Stimulated activated CD4-positive, alpha-beta T cell treated with anti-CD3 and anti-CD28 coated beads, Interleukin-15, amount 100 ng/mL, for 48 hours (primary cell): ENCODE results near the gene PCSK1.
A peak's percentile ranks its signal among the peaks of the same experiment; 100 is the strongest.

ENCODE experiments used
- DNase-seq, 2 donors: peaks; one replicate each; pipeline ENCODE4 v3.0.0-alpha.2; 2020; ENCODE audit warnings: low read depth in 2 of 2

PCSK1 gene

GRCh38 chr5:96433066-96433447, at the start of gene PCSK1:
Gene PCSK1, minus strand, starts transcription at chr5:96433248. Its CDS starts 206 bp downstream, at chr5:96433042.
- no peak for DNase-seq

- no peak for DNase-seq
These were observed 48.8 kb upstream of the PCSK1 start for GRCh38 chr5:96481867-96482266.

- no peak for DNase-seq
These were observed 48.1 kb upstream of the PCSK1 start for GRCh38 chr5:96481009-96481786.

DNA sequence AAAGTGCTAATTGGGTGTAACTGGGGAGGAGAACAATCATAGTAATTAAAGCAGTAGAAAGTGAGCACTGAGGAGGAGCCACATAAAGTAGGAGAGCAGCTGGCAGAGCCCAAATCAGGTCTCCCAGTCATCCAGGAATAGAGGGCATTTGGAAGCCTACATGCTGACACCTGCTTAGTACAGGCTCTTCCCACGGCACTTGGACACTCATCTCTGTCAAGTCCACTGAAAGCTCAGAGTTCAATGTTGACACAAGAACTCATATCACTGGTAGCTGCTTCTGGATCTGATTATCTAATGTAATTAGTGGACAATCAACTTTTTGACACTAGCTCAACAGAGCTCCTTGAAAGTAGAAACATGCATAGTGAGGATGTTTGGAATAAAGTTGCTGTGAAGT, 45.9 kb upstream of the PCSK1 start:
- DNase-seq, result no peak

GRCh38 chr5:96476654-96477053, 43.6 kb upstream of the PCSK1 start:
- DNase-seq, result no peak

DNA sequence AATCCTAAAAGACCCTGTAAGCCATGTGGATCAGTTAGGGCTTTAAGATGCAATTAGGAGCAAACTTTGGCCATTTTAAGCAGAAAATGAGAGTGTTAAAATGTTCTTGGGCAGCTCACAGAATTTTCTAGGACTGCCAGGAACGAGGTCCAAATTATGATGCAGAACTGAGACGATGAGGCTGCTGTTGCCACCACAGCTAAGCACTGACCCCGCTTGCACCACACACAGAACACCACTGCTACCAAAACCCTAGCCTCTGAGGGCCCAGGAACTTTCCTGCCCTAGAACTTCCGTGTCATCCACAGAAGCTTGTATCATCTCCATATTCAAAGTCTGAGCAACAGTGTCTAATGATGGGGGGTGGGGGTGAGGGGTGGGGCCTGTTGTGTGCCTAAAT, 41.0 kb upstream of the PCSK1 start:
- no peak for DNase-seq

GRCh38 chr5:96473155-96473554, 40.1 kb upstream of the PCSK1 start:
- no peak for DNase-seq

DNA sequence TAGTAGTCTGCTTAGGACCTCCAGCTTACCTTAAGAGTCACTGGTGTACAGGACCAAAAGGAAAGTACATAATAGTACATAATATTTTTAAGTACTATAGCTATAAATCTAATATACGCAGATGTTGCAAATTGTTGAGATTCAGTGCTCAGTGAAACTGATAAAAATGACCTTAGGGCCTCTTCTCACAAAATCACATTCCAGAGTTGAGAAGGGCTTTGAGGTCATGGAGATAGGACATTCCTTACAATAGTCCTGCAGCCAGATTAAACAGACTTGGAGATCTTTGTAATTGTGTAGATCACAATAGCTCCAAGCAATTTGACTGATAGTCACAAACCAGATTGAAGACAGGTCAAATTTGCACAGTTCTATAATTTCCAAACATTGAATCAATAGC, 37.7 kb upstream of the PCSK1 start:
- no peak for DNase-seq

DNA sequence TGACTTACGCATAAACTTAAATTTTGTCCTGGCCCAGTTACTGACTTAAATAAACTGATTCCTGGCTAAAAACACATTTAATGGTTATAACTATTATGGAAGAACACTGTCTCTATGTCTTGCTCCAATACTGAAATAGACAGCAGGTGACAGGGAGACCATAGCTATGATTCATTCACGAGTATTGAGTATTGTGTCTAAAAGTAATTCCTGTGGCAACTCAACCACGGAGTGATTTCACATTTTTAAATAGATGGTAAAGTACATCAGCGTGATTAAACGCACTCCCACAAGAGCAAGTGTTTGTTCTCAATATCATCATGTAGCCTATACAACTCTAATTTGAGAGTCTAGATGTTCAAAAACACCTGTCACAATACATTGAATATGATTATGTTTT, 35.9 kb upstream of the PCSK1 start:
- DNase-seq, result no peak

DNA sequence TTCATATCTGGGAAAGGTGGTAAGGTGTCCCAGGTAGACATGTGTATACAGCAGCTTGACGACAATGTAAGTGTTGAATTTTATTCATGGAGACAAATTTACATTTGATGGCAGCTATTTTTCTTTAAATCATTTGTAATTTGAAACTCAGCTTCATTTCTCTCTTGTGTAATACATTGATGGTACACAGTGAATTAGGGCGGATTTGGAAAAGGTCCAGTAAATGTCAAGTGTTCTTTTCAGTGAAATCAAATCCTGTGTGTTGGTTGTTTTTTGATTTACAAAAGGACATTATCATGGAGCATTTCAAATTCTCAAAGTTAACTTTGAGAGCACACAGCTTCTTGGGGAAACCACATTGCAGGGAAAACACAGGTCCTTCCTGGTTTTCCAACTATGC, 30.0 kb upstream of the PCSK1 start:
- no peak for DNase-seq

- no peak for DNase-seq
These were observed 26.5 kb upstream of the PCSK1 start for GRCh38 chr5:96459313-96460121.

DNA sequence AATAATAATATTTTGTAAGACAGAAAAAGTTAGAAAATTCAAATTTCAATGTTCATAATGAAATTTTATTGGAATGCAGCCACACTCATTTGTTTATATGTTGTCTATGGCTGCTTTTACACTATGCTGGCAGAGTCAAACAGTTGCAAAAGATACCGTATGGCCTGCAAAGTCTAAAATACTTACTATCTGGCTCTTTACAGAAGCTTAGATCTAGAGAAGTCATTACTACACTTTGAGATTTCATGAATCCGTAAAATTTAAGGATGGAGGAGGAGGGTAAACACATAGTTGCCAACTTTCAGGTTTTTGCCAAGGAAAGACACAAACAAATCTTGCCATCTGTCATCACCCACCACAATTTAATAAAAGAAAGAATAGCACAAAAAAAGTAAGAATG, 25.1 kb upstream of the PCSK1 start:
- no peak for DNase-seq

GRCh38 chr5:96455789-96456188, 22.7 kb upstream of the PCSK1 start:
- DNase-seq, result no peak

- no peak for DNase-seq
These were observed 20.3 kb upstream of the PCSK1 start for GRCh38 chr5:96453394-96453793.

- no peak for DNase-seq
These were observed 14.9 kb upstream of the PCSK1 start for GRCh38 chr5:96447949-96448348.

GRCh38 chr5:96440185-96440538, 7.1 kb upstream of the PCSK1 start:
- no peak for DNase-seq

- DNase-seq, result no peak
These were observed 6.6 kb upstream of the PCSK1 start for GRCh38 chr5:96439477-96440184.

DNA sequence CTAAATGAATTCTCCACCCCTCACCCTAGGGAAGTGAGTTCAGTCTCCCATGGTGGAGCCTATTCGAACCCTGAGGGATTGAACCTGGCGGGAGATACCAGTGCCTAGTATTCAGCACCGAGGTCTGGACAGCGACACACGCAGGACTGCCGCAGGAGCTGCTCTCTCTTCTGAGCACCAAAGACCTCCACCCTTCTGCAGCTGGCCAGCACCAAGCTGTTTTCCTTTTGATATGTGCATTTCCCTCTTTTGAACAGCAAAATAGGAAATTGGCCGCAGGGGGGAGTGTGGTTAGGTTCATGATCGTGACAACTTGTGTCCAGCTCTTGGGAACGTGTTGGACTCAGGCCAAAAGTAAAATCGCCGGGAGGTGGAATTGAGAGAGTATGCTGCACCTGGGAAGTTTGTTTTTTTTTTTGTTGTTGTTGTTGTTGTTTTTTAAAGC, 1.2 kb upstream of the PCSK1 start:
- peak; percentile 10 to 47 for DNase-seq

- no peak for DNase-seq
These were observed 607 bp downstream of the PCSK1 start for GRCh38 chr5:96432216-96433065.

DNA sequence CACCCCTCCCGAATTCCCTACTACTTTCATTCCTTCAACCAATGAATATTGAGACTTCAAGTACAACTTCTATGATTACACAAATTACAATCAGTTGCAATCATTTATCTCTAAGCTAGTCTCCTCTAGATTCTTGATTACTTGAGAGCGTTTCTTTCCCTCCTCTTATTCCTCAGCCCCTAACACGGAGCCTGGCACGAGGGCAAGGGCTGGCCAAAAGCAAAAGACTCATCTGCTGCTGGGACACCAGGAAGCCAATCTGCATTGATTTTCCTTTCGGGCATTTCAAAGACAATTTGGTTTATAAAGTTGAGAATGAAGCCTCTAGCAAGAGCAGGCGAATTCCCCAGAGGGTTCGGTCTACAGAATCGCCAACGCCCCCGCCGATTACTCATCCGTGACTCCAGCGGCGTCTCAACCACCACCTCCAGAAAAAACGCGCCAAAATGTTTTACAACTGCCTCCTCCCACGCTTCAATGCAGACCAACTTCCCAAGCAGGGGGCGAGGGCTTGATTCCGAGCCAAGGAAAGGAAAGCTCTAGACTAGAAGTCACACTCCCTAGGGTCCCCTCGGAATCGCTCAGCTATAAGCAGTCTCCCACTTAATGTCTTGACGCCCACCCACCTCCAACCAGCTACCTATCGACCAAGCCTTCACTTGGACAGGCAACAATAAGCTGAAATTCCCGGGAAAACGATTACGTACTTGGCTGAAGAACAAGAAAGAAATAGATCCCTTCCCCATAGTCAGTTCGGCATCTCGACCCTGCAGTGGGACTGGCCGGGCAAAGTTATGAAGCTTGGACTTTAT, 1.5 kb downstream of the PCSK1 start:
- peak; percentile 7 to 17 for DNase-seq

DNA sequence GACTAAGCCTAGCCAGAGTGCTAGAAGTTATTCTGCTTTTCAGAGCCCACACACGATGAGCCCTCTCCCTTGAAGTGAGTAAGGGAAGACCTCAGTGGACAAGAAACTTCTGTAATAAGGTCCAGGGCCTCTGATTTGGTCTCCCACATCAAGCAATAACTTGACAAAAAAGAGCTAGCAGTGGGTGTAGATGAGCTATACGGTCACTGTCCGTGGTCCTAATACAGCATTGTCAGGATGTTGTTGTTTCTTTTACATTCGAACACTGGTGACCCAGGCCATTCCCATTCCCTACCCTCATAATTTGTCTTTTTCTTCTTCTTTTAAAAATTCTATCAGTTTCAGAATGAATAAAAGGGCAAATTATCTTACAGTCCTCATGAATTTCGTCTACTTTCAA, 5.2 kb downstream of the PCSK1 start:
- no peak for DNase-seq
